GM23338 (cell line): ENCODE data around the gene DLG2.

Experiments
- CREB1 ChIP-seq: fragments of 250-450 bp; sonication (Bioruptor Pico); IDR thresholded peaks from 2 replicates; pipeline ENCODE4 v1.5.0; 2020; ENCODE audit warnings: low read depth, mild to moderate bottlenecking, moderate library complexity
- CTCF ChIP-seq, 2 experiments: fragments of 200-600 bp in 1 of 2; sonication (generic) in 1 of 2; conservative IDR thresholded peaks; 2 replicates each; pipeline versions ENCODE4 v1.5.1 to v1.6.1; 2016 to 2017; ENCODE audit warnings: antibody characterized with exemption in 2 of 2, low read depth in 2 of 2, mild to moderate bottlenecking in 2 of 2, moderate library complexity in 1 of 2
- ETS1 ChIP-seq: IDR thresholded peaks from 2 replicates; pipeline ENCODE4 v1.6.1; 2016; ENCODE audit warnings: antibody characterized with exemption
- EZH2 ChIP-seq: fragments of 200-600 bp; sonication (generic); IDR thresholded peaks from one replicate; pipeline ENCODE4 v1.8.0; 2017; ENCODE audit warnings: antibody characterized with exemption, mild to moderate bottlenecking, low read depth; ENCODE audit not compliant: unreplicated experiment
- EZH2phosphoT487 ChIP-seq: fragments of 200-600 bp; sonication (generic); IDR thresholded peaks from one replicate; pipeline ENCODE4 v1.8.1; 2018; ENCODE audit warnings: antibody characterized with exemption; ENCODE audit not compliant: unreplicated experiment
- NANOG ChIP-seq: IDR thresholded peaks from 2 replicates; pipeline ENCODE4 v1.6.1; 2016; ENCODE audit warnings: antibody characterized with exemption, borderline replicate concordance
- POLR2AphosphoS5 ChIP-seq: IDR thresholded peaks from 2 replicates; pipeline ENCODE4 v1.6.1; 2016; ENCODE audit warnings: antibody characterized with exemption, low read depth
- STAT1 ChIP-seq: IDR thresholded peaks from one replicate; pipeline ENCODE4 v1.6.1; 2016; ENCODE audit warnings: antibody characterized with exemption; ENCODE audit not compliant: unreplicated experiment

- no peak for TF ChIP-seq CTCF (conservative IDR thresholded peaks at IDR 0.05; ENCODE audit: low read depth in 2 of 2)
- TF ChIP-seq POLR2AphosphoS5: no peak
- no peak for TF ChIP-seq STAT1
- no peak for TF ChIP-seq EZH2
- TF ChIP-seq CREB1 (CRISPR knock-in tag): no peak
- no peak for TF ChIP-seq ETS1
- TF ChIP-seq NANOG: no peak
- no peak for TF ChIP-seq EZH2phosphoT487
These were observed 966.7 kb downstream of the DLG2 start for GRCh38 chr11:84660257-84660977.
